Left ventricle myocardium inferior (tissue), 1 donor: ENCODE results near the gene KATNA1. TPM values are rescaled to one million over a fixed set of nuclear protein-coding genes. Genes with fewer than 3 reads are reported as not detected.

Source experiments
- DNase-seq: peaks from one replicate; pipeline ENCODE4 v3.0.0-alpha.2; 2020
- H3K27ac ChIP-seq: fragments of 200-600 bp; replicated peaks from 2 replicates; pipeline ENCODE4 v1.8.0; 2021
- H3K27me3 ChIP-seq: fragments of 200-600 bp; 2 replicates; pipeline ENCODE4 v1.8.0; 2021; ENCODE audit warnings: low read depth
- H3K36me3 ChIP-seq: fragments of 200-600 bp; 2 replicates; pipeline ENCODE4 v1.8.0; 2021
- H3K4me1 ChIP-seq: fragments of 200-600 bp; 2 replicates; pipeline ENCODE4 v1.8.0; 2021
- H3K4me3 ChIP-seq: fragments of 200-600 bp; 2 replicates; pipeline ENCODE4 v1.8.0; 2021; ENCODE audit warnings: mild to moderate bottlenecking, moderate library complexity
- H3K9me3 ChIP-seq: fragments of 200-600 bp; replicated peaks from 2 replicates; pipeline ENCODE4 v1.8.0; 2021
- CTCF ChIP-seq: fragments of 200-600 bp; IDR thresholded peaks from 2 replicates; pipeline ENCODE4 v1.8.0; 2021; ENCODE audit warnings: antibody characterized with exemption, mild to moderate bottlenecking, borderline replicate concordance
- intact Hi-C: fragments of 100-400 bp; cut with micrococcal nuclease; formaldehyde crosslinking; loops from one replicate; pipeline ENCODE4 v1.11.0; 2022
- total RNA-seq: library from RNA; stranded (reverse); fragmentation: NEBNext Ultra II Directional; extraction: Animal tissue kit (Norgen Biotek cat#: 25700); gene quantifications from one replicate; pipeline ENCODE4 v1.2.1, GENCODE V29; 2021
- donor health status: DM: no; HTN: yes; CAD: no; lungs with severe emphysema.

The KATNA1 gene
- total RNA-seq, 1 donor from 2014 or later: 11.6 TPM

GRCh38 chr6:149634315-149634714 is 14.2 kb downstream of the KATNA1 start:
- no peak overlapping the region for H3K27ac ChIP-seq
- no peak overlapping the region for H3K4me3 ChIP-seq
- no peak for TF ChIP-seq CTCF
- no peaks in the 10 kb centered on the region for H3K27me3 ChIP-seq
- no peak for DNase-seq
- intact Hi-C loops: no loop called here
- no peaks in the 10 kb centered on the region for H3K4me1 ChIP-seq
- H3K36me3 ChIP-seq: peaks cover 69% of the 10 kb centered on the region
- no peaks in the 10 kb centered on the region for H3K9me3 ChIP-seq

GRCh38 chr6:149628875-149629510 is 19.5 kb downstream of the KATNA1 start:
- no peaks in the 10 kb centered on the region for H3K4me1 ChIP-seq
- DNase-seq: no peak
- H3K27ac ChIP-seq: no peak overlapping the region
- no peak overlapping the region for H3K4me3 ChIP-seq
- H3K27me3 ChIP-seq: no peaks in the 10 kb centered on the region
- peaks cover 69% of the 10 kb centered on the region for H3K36me3 ChIP-seq
- no peak for TF ChIP-seq CTCF
- intact Hi-C loops: no loop called here
- H3K9me3 ChIP-seq: no peaks in the 10 kb centered on the region

- Histone ChIP-seq H3K4me1 (no peaks in the 10 kb centered on the region), H3K27ac (no peak overlapping the region), H3K4me3 (no peak overlapping the region), H3K36me3 (peaks cover 62% of the 10 kb centered on the region), H3K27me3 (no peaks in the 10 kb centered on the region), H3K9me3 (no peaks in the 10 kb centered on the region)
- intact Hi-C loops: no loop called here
- no peak for DNase-seq
- TF ChIP-seq CTCF: no peak
Observed at GRCh38 chr6:149627672-149628071, 20.8 kb downstream of the KATNA1 start.

GRCh38 chr6:149615805-149616204 is 32.7 kb downstream of the KATNA1 start:
- Histone ChIP-seq H3K9me3 (peaks cover 10% of the 10 kb centered on the region), H3K27me3 (no peaks in the 10 kb centered on the region), H3K4me3 (no peak overlapping the region), H3K27ac (peak overlapping the region; percentile 50), H3K36me3 (peaks cover 30% of the 10 kb centered on the region), H3K4me1 (peaks cover 28% of the 10 kb centered on the region)
- TF ChIP-seq CTCF: no peak
- no peak for DNase-seq
- intact Hi-C loops: no loop called here

GRCh38 chr6:149614337-149614736 is 34.2 kb downstream of the KATNA1 start:
- Histone ChIP-seq H3K27me3 (no peaks in the 10 kb centered on the region), H3K36me3 (peaks cover 16% of the 10 kb centered on the region), H3K4me3 (no peak overlapping the region), H3K4me1 (peaks cover 37% of the 10 kb centered on the region), H3K9me3 (peaks cover 10% of the 10 kb centered on the region), H3K27ac (peak overlapping the region; percentile 50)
- no peak for TF ChIP-seq CTCF
- intact Hi-C loops: no loop called here
- no peak for DNase-seq
